Body of pancreas (tissue), 4 donors: ENCODE data around the gene LCLAT1.

ENCODE experiments used
- CTCF ChIP-seq, 7 experiments: fragments of 450-650 bp in 4 of 7; fragments of 200-600 bp in 3 of 7; sonication (generic) in 3 of 7; IDR thresholded peaks; one replicate each; pipeline ENCODE4 v1.5.1; 2016 to 2019; ENCODE audit warnings: antibody characterized with exemption in 7 of 7
- POLR2A ChIP-seq, 3 donors: fragments of 450-650 bp; IDR thresholded peaks; one replicate each; pipeline ENCODE4 v1.6.1; 2016; ENCODE audit warnings: antibody characterized with exemption in 3 of 3, mild to moderate bottlenecking in 2 of 3

DNA sequence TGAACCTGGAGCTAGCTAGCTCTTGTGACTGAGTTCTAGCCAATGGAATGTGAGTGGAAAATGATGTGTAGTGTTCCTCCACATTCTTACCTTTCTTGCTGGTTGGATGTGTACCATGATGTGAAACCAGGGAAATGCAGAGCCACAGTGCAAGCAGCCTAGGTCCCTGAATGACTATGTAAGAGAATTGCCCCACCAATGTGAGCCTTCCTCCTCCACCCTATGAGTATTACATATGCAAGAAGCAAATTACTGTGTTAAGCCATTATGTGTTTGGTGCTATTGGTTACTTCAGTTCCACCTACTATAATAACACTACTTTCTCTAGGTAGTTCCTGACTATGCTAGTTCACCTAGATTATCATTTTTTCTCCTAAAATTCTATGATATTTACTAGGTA is 39.6 kb downstream of the LCLAT1 start:
- no peak for TF ChIP-seq POLR2A (IDR thresholded peaks at IDR 0.05)
- TF ChIP-seq CTCF (IDR thresholded peaks at IDR 0.05): no peak
